SK-N-SH treated with all-trans-retinoic acid at 6 μM for 48 hours (cell line): Measurements from ENCODE around the gene ARPC2.

Source experiments
- ZFP3 ChIP-seq: fragments of 250-450 bp; sonication (Bioruptor Pico); IDR thresholded peaks from 2 replicates; pipeline ENCODE4 v1.5.0; 2020; ENCODE audit warnings: mild to moderate bottlenecking, moderate library complexity
- ZNF565 ChIP-seq: fragments of 450-650 bp; formaldehyde crosslinking; conservative IDR thresholded peaks from 2 replicates; pipeline ENCODE4 v1.5.0; 2020; ENCODE audit warnings: low read depth, mild to moderate bottlenecking, moderate library complexity

- TF ChIP-seq ZFP3 (CRISPR knock-in tag) (no peak), ZNF565 (CRISPR knock-in tag) (no peak)
These were observed 28.5 kb upstream of the ARPC2 start for GRCh38 chr2:218188528-218188927.
